OCI-LY3 (cell line): ENCODE results near the gene CMTM3.
"Not testable (repeated sequence)": the region's sequence is repeated elsewhere in the genome, so short reads cannot be mapped to it uniquely, and the experiment has no call there.

Experiments used
- H2AFZ ChIP-seq: fragments of 200-600, 300-600 bp; shearing (Covaris generic); 2 replicates; pipeline ENCODE4 v1.6.0; 2014; ENCODE audit warnings: antibody characterized with exemption, low read depth, low read length
- H3K27ac ChIP-seq: fragments of 200-600, 300-600 bp; sonication (generic); 2 replicates; pipeline ENCODE4 v1.5.1; 2014; ENCODE audit warnings: mild to moderate bottlenecking, low read length, moderate library complexity, mixed read lengths
- H3K27me3 ChIP-seq: fragments of 200-600, 300-600 bp; sonication (generic); 2 replicates; pipeline ENCODE4 v1.6.1; 2014; ENCODE audit warnings: low read depth, low read length, mixed read lengths
- H3K36me3 ChIP-seq: fragments of 200-600, 300-600 bp; sonication (generic); replicated peaks from 2 replicates; pipeline ENCODE3; 2014; ENCODE audit warnings: low read depth, low read length, mixed read lengths
- H3K4me1 ChIP-seq: fragments of 300-600, 200-600 bp; sonication (generic); 2 replicates; pipeline ENCODE4 v1.6.1; 2014; ENCODE audit warnings: low read length, mixed read lengths
- H3K4me2 ChIP-seq: fragments of 200-600, 300-600 bp; sonication (generic); 2 replicates; pipeline ENCODE4 v1.6.1; 2014; ENCODE audit warnings: low read length, mixed read lengths
- H3K4me3 ChIP-seq: fragments of 300-600, 200-600 bp; sonication (generic); 2 replicates; pipeline ENCODE4 v1.5.1; 2014; ENCODE audit warnings: antibody characterized with exemption, mild to moderate bottlenecking, low read length, moderate library complexity
- H3K79me2 ChIP-seq: fragments of 300-600, 200-600 bp; shearing (Covaris generic); 2 replicates; pipeline ENCODE4 v1.6.1; 2014; ENCODE audit warnings: mild to moderate bottlenecking, low read length, mixed read lengths
- H3K9ac ChIP-seq: fragments of 300-600, 200-600 bp; shearing (Covaris generic); 2 replicates; pipeline ENCODE4 v1.6.0; 2014; ENCODE audit warnings: mild to moderate bottlenecking, low read length, moderate library complexity
- H3K9me3 ChIP-seq: fragments of 200-600, 300-600 bp; shearing (Covaris generic); 2 replicates; pipeline ENCODE4 v1.6.1; 2014; ENCODE audit warnings: low read length, mixed read lengths; ENCODE audit not compliant: insufficient read depth
- H4K20me1 ChIP-seq: fragments of 200-600, 300-600 bp; sonication (generic); 2 replicates; pipeline ENCODE4 v1.6.1; 2016; ENCODE audit warnings: low read length, mixed read lengths; ENCODE audit not compliant: insufficient read depth
- EZH2phosphoT487 ChIP-seq: fragments of 200-600 bp; shearing (Covaris generic); IDR thresholded peaks from 2 replicates; pipeline ENCODE4 v1.6.1; 2018; ENCODE audit warnings: antibody characterized with exemption, mixed run types, low read depth
- TF ChIP-seq, protein P1 (sequence below): fragments of 200-600, 300-600 bp; sonication (generic); IDR thresholded peaks from 2 replicates; pipeline ENCODE4 v1.5.1; 2014; ENCODE audit warnings: antibody characterized with exemption, low read length, low read depth

The CMTM3 gene

GRCh38 chr16:66610111-66610820 is 5.8 kb downstream of the CMTM3 start:
- Histone ChIP-seq H3K4me1 (peaks cover 31% of the 10 kb centered on the region), H3K9me3 (no peaks in the 10 kb centered on the region), H3K4me2 (no peak overlapping the region), H3K27me3 (no peaks in the 10 kb centered on the region), H3K9ac (no peak overlapping the region), H3K79me2 (peaks cover 21% of the 10 kb centered on the region), H3K36me3 (peaks cover 41% of the 10 kb centered on the region), H3K4me3 (no peak overlapping the region), H2AFZ (no peak overlapping the region), H4K20me1 (peaks cover 35% of the 10 kb centered on the region), H3K27ac (no peak overlapping the region)
- TF ChIP-seq EZH2phosphoT487: no peak
- TF ChIP-seq, protein P1, sequence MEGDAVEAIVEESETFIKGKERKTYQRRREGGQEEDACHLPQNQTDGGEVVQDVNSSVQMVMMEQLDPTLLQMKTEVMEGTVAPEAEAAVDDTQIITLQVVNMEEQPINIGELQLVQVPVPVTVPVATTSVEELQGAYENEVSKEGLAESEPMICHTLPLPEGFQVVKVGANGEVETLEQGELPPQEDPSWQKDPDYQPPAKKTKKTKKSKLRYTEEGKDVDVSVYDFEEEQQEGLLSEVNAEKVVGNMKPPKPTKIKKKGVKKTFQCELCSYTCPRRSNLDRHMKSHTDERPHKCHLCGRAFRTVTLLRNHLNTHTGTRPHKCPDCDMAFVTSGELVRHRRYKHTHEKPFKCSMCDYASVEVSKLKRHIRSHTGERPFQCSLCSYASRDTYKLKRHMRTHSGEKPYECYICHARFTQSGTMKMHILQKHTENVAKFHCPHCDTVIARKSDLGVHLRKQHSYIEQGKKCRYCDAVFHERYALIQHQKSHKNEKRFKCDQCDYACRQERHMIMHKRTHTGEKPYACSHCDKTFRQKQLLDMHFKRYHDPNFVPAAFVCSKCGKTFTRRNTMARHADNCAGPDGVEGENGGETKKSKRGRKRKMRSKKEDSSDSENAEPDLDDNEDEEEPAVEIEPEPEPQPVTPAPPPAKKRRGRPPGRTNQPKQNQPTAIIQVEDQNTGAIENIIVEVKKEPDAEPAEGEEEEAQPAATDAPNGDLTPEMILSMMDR: no peak

- H3K9ac ChIP-seq, H2AFZ ChIP-seq, H3K9me3 ChIP-seq, H3K27me3 ChIP-seq, H3K79me2 ChIP-seq, H3K4me3 ChIP-seq, H3K27ac ChIP-seq, H3K4me2 ChIP-seq: not testable (repeated sequence)
- Histone ChIP-seq H4K20me1 (peaks cover 27% of the 10 kb centered on the region), H3K36me3 (peaks cover 41% of the 10 kb centered on the region), H3K4me1 (peaks cover 20% of the 10 kb centered on the region)
Observed at GRCh38 chr16:66611911-66612310, 7.4 kb downstream of the CMTM3 start.

GRCh38 chr16:66612422-66612821 is 7.9 kb downstream of the CMTM3 start:
- no peak overlapping the region for H3K9ac ChIP-seq
- no peak overlapping the region for H3K27ac ChIP-seq
- H2AFZ ChIP-seq: no peak overlapping the region
- TF ChIP-seq, protein P1: no peak
- peaks cover 36% of the 10 kb centered on the region for H3K36me3 ChIP-seq
- H3K4me2 ChIP-seq: no peak overlapping the region
- no peaks in the 10 kb centered on the region for H3K27me3 ChIP-seq
- H3K4me1 ChIP-seq: peaks cover 15% of the 10 kb centered on the region
- H3K4me3 ChIP-seq: no peak overlapping the region
- no peaks in the 10 kb centered on the region for H3K9me3 ChIP-seq
- peaks cover 2% of the 10 kb centered on the region; the same call in 1 of the 2 replicates for H3K79me2 ChIP-seq
- H4K20me1 ChIP-seq: peaks cover 22% of the 10 kb centered on the region

GRCh38 chr16:66614161-66614802 is 9.8 kb downstream of the CMTM3 start:
- no peaks in the 10 kb centered on the region for H3K79me2 ChIP-seq
- no peaks in the 10 kb centered on the region for H3K27me3 ChIP-seq
- H3K9ac ChIP-seq: no peak overlapping the region
- peaks cover 2% of the 10 kb centered on the region for H3K4me1 ChIP-seq
- H3K4me3 ChIP-seq: no peak overlapping the region
- no peak overlapping the region for H2AFZ ChIP-seq
- H4K20me1 ChIP-seq: peaks cover 5% of the 10 kb centered on the region; the same call in 1 of the 2 replicates
- no peak overlapping the region for H3K4me2 ChIP-seq
- no peaks in the 10 kb centered on the region for H3K9me3 ChIP-seq
- no peak for TF ChIP-seq EZH2phosphoT487
- TF ChIP-seq, protein P1: no peak
- H3K27ac ChIP-seq: no peak overlapping the region
- H3K36me3 ChIP-seq: peaks cover 27% of the 10 kb centered on the region
